Measurements from ENCODE around the gene CSF1R.

GRCh38 chr5:150056075-150056443 lies 30.3 kb downstream of the CSF1R start:
- TF ChIP-seq EZH2 (IDR thresholded peaks at IDR 0.05; ENCODE audit: low read length) (no peak), CTCF (optimal IDR thresholded peaks at IDR 0.05 in 1 of 3, IDR thresholded peaks at IDR 0.05 in 1 of 3, conservative IDR thresholded peaks at IDR 0.05 in 1 of 3; ENCODE audit: extremely low read depth in 1 of 3, insufficient read depth in 2 of 3, low read length in 3 of 3) (no peak)
